Esophagus squamous epithelium (tissue), 4 donors: ENCODE data around the gene PLAC9.

ENCODE experiments used
- POLR2A ChIP-seq, 4 donors: fragments of 450-650 bp; IDR thresholded peaks; one replicate each; pipeline ENCODE4 v1.6.1; 2017; ENCODE audit warnings: antibody characterized with exemption in 4 of 4, mild to moderate bottlenecking in 4 of 4, moderate library complexity in 3 of 4
- TF ChIP-seq, protein P1 (sequence below), 6 experiments: fragments of 450-650 bp in 4 of 6; fragments of 200-600 bp in 2 of 6; sonication (generic) in 2 of 6; IDR thresholded peaks; one replicate each; pipeline ENCODE4 v1.5.1; 2016 to 2019; ENCODE audit warnings: antibody characterized with exemption in 6 of 6, mild to moderate bottlenecking in 4 of 6, moderate library complexity in 4 of 6

DNA sequence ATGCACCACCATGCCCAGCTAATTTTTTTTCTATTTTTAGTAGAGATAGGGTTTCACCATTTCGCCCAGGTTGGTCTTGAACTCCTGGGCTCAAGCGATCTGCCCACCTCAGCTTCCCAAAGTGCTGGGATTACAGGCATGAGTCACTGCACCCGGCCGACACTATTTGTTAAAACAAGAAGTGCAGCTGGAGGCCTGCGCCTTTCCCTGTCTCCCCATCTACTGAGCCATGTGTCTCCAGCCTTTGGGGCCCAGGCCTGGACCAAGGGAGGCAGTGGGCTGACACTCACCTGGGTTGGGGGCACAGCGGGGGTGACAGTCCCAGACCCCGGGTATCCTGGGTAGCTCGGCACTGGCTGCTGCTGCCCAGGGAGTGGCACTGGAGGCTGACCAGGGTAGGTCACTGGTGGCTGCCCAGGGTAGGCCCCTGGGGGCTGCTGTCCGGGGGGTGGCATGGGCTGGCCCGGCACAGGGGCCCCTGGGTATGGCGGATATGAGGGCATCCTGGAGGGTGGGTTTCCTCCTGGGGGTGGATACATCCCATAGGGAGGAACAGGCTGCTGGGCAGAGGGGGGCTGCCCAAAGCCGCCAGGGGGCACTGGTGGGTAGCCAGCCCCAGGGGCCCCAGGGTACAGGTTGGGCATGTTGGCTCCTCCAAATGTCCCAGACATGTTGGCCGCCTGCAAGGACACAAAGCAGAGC lies 36.3 kb downstream of the PLAC9 start:
- TF ChIP-seq POLR2A (IDR thresholded peaks at IDR 0.05) = no peak
- TF ChIP-seq, protein P1, sequence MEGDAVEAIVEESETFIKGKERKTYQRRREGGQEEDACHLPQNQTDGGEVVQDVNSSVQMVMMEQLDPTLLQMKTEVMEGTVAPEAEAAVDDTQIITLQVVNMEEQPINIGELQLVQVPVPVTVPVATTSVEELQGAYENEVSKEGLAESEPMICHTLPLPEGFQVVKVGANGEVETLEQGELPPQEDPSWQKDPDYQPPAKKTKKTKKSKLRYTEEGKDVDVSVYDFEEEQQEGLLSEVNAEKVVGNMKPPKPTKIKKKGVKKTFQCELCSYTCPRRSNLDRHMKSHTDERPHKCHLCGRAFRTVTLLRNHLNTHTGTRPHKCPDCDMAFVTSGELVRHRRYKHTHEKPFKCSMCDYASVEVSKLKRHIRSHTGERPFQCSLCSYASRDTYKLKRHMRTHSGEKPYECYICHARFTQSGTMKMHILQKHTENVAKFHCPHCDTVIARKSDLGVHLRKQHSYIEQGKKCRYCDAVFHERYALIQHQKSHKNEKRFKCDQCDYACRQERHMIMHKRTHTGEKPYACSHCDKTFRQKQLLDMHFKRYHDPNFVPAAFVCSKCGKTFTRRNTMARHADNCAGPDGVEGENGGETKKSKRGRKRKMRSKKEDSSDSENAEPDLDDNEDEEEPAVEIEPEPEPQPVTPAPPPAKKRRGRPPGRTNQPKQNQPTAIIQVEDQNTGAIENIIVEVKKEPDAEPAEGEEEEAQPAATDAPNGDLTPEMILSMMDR (IDR thresholded peaks at IDR 0.05) = peak in 2 of 6 experiments; percentile 18 to 34
